Measurements from ENCODE around the gene CAMK1.

Gene CAMK1

GRCh38 chr3:9810433-9810770, 40.7 kb upstream of the CAMK1 start:
- no peak for DNase-seq (ENCODE audit: low read depth)
- no peak for TF ChIP-seq CTCF (conservative IDR thresholded peaks at IDR 0.05; ENCODE audit: control insufficient read depth, insufficient read depth, low read depth, low read length)
- H3K4me3 ChIP-seq (ENCODE audit: control insufficient read depth, low read depth, low read length), result peak overlapping the region; percentile 48

- peak; percentile 45 for DNase-seq (ENCODE audit: low read depth)
- TF ChIP-seq CTCF (conservative IDR thresholded peaks at IDR 0.05; ENCODE audit: control insufficient read depth, insufficient read depth, low read depth, low read length), result no peak
- H3K4me3 ChIP-seq (ENCODE audit: control insufficient read depth, low read depth, low read length), result peak within 1 kb of the TSS; percentile 48
Measured at GRCh38 chr3:9809615-9810432, 40.1 kb upstream of the CAMK1 start, which contains the start of gene TTLL3. Gene TTLL3 (plus strand): TSS chr3:9810262. CDS start chr3:9810662, 400 bp downstream.

- peak overlapping the region; percentile 48 for H3K4me3 ChIP-seq (ENCODE audit: control insufficient read depth, low read depth, low read length)
- TF ChIP-seq CTCF (conservative IDR thresholded peaks at IDR 0.05; ENCODE audit: control insufficient read depth, insufficient read depth, low read depth, low read length), result no peak
- DNase-seq (ENCODE audit: low read depth), result no peak
Measured at GRCh38 chr3:9809239-9809614, 39.5 kb upstream of the CAMK1 start.

GRCh38 chr3:9808345-9809037, 38.7 kb upstream of the CAMK1 start:
- DNase-seq (ENCODE audit: low read depth), result peak; percentile 44
- no peak overlapping the region for H3K4me3 ChIP-seq (ENCODE audit: control insufficient read depth, low read depth, low read length)
- peak; percentile 37 for TF ChIP-seq CTCF (conservative IDR thresholded peaks at IDR 0.05; ENCODE audit: control insufficient read depth, insufficient read depth, low read depth, low read length)

GRCh38 chr3:9807981-9808344, 38.2 kb upstream of the CAMK1 start:
- TF ChIP-seq CTCF (conservative IDR thresholded peaks at IDR 0.05; ENCODE audit: control insufficient read depth, insufficient read depth, low read depth, low read length), result no peak
- no peak overlapping the region for H3K4me3 ChIP-seq (ENCODE audit: control insufficient read depth, low read depth, low read length)

GRCh38 chr3:9806688-9807589, 37.2 kb upstream of the CAMK1 start:
- no peak for TF ChIP-seq CTCF (conservative IDR thresholded peaks at IDR 0.05; ENCODE audit: control insufficient read depth, insufficient read depth, low read depth, low read length)
- no peak for DNase-seq (ENCODE audit: low read depth)
- H3K4me3 ChIP-seq (ENCODE audit: control insufficient read depth, low read depth, low read length), result no peak overlapping the region

More at GRCh38 chr3:9807981-9808344, 38.2 kb upstream of the CAMK1 start:
- DNase-seq (ENCODE audit: low read depth), result no peak

All from fibroblast of mammary gland (primary cell).